ENCODE results near the gene ANK2. TPM values are rescaled to one million over a fixed set of nuclear protein-coding genes. Genes with fewer than 3 reads are reported as not detected.

The ANK2 gene
- total RNA-seq, 2 donors from 2014 or later: 70.0 to 124 TPM

GRCh38 chr4:113052379-113052951 lies 3.0 kb downstream of the ANK2 start:
- Histone ChIP-seq H3K27me3 (ENCODE audit: control insufficient read depth, insufficient read depth, low read length, poor library complexity, severe bottlenecking) (no peaks in the 10 kb centered on the region), H3K4me1 (ENCODE audit: control insufficient read depth, insufficient read depth, low read length) (peaks cover 10% of the 10 kb centered on the region), H3K36me3 (ENCODE audit: control insufficient read depth, insufficient read depth, low read length) (peaks cover 12% of the 10 kb centered on the region), H3K4me3 (ENCODE audit: low read length) (peak overlapping the region; percentile 6), H3K9me3 (ENCODE audit: control insufficient read depth, low read length) (no peaks in the 10 kb centered on the region), H3K9ac (ENCODE audit: extremely low read depth, low read length, poor library complexity, severe bottlenecking) (no peak overlapping the region), H3K27ac (ENCODE audit: low read depth, low read length) (no peak overlapping the region)
- no peak overlapping the region for H3K4me3 Mint-ChIP-seq
- 86 to 88% methylated on average over 9 of the region's 9 CpGs for WGBS, 2 experiments (ENCODE audit: insufficient coverage in 1 of 2, insufficient read length in 1 of 2)
- TF ChIP-seq, protein P1, sequence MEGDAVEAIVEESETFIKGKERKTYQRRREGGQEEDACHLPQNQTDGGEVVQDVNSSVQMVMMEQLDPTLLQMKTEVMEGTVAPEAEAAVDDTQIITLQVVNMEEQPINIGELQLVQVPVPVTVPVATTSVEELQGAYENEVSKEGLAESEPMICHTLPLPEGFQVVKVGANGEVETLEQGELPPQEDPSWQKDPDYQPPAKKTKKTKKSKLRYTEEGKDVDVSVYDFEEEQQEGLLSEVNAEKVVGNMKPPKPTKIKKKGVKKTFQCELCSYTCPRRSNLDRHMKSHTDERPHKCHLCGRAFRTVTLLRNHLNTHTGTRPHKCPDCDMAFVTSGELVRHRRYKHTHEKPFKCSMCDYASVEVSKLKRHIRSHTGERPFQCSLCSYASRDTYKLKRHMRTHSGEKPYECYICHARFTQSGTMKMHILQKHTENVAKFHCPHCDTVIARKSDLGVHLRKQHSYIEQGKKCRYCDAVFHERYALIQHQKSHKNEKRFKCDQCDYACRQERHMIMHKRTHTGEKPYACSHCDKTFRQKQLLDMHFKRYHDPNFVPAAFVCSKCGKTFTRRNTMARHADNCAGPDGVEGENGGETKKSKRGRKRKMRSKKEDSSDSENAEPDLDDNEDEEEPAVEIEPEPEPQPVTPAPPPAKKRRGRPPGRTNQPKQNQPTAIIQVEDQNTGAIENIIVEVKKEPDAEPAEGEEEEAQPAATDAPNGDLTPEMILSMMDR (conservative IDR thresholded peaks at IDR 0.05): no peak
- H3K27ac Mint-ChIP-seq: peak overlapping the region; percentile 74
- peaks cover 13% of the 10 kb centered on the region for H3K36me3 Mint-ChIP-seq (ENCODE audit: low read depth)
- H3K27me3 Mint-ChIP-seq (ENCODE audit: insufficient read depth): no peaks in the 10 kb centered on the region
- peaks cover 20% of the 10 kb centered on the region for H3K4me1 Mint-ChIP-seq
- no peak for DNase-seq
- H3K9me3 Mint-ChIP-seq: no peaks in the 10 kb centered on the region

DNA sequence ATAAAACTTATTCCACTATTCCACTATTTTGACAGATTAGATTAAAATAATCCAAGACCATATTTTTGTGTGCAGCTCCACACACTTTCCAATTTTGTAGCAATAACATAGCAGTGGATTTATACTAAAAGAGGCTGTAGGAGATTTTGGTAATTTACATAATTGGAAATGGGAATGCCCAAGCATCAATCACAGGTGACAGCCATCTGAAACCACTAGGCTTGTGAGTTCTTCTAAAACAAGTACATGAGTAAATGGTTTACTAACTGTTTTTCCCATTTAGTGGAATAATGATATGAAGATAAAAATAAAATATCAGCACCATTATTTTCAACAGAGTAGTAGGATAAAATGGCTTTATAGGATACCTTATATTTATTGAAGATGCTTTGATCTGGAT lies 4.4 kb downstream of the ANK2 start:
- H3K4me1 ChIP-seq (ENCODE audit: control insufficient read depth, insufficient read depth, low read length): peaks cover 12% of the 10 kb centered on the region
- Mint-ChIP-seq H3K27me3 (ENCODE audit: insufficient read depth) (no peaks in the 10 kb centered on the region), H3K27ac (no peak overlapping the region), H3K4me1 (peaks cover 25% of the 10 kb centered on the region), H3K4me3 (no peak overlapping the region), H3K36me3 (ENCODE audit: low read depth) (peaks cover 10% of the 10 kb centered on the region), H3K9me3 (no peaks in the 10 kb centered on the region)
- H3K9me3 ChIP-seq (ENCODE audit: control insufficient read depth, low read length): no peaks in the 10 kb centered on the region
- no peak for DNase-seq
- TF ChIP-seq, protein P1 (conservative IDR thresholded peaks at IDR 0.05): no peak
- no peak overlapping the region for H3K27ac ChIP-seq (ENCODE audit: low read depth, low read length)
- H3K36me3 ChIP-seq (ENCODE audit: control insufficient read depth, insufficient read depth, low read length): peaks cover 12% of the 10 kb centered on the region
- no peak overlapping the region for H3K9ac ChIP-seq (ENCODE audit: extremely low read depth, low read length, poor library complexity, severe bottlenecking)
- no peak overlapping the region for H3K4me3 ChIP-seq (ENCODE audit: low read length)
- no peaks in the 10 kb centered on the region for H3K27me3 ChIP-seq (ENCODE audit: control insufficient read depth, insufficient read depth, low read length, poor library complexity, severe bottlenecking)

GRCh38 chr4:113056318-113056717 lies 6.9 kb downstream of the ANK2 start:
- H3K27me3 ChIP-seq (ENCODE audit: control insufficient read depth, insufficient read depth, low read length, poor library complexity, severe bottlenecking): no peaks in the 10 kb centered on the region
- no peaks in the 10 kb centered on the region for H3K27me3 Mint-ChIP-seq (ENCODE audit: insufficient read depth)

More at GRCh38 chr4:113056318-113056717, 6.9 kb downstream of the ANK2 start:
- no peaks in the 10 kb centered on the region for H3K9me3 ChIP-seq (ENCODE audit: control insufficient read depth, low read length)
- Mint-ChIP-seq H3K4me1 (peaks cover 39% of the 10 kb centered on the region), H3K9me3 (no peaks in the 10 kb centered on the region), H3K36me3 (ENCODE audit: low read depth) (peaks cover 10% of the 10 kb centered on the region), H3K27ac (no peak overlapping the region), H3K4me3 (no peak overlapping the region)
- H3K4me1 ChIP-seq (ENCODE audit: control insufficient read depth, insufficient read depth, low read length): peaks cover 17% of the 10 kb centered on the region
- H3K27ac ChIP-seq (ENCODE audit: low read depth, low read length): no peak overlapping the region
- H3K4me3 ChIP-seq (ENCODE audit: low read length): no peak overlapping the region
- DNase-seq: no peak
- TF ChIP-seq, protein P1 (conservative IDR thresholded peaks at IDR 0.05): no peak
- H3K36me3 ChIP-seq (ENCODE audit: control insufficient read depth, insufficient read depth, low read length): peaks cover 12% of the 10 kb centered on the region
- 82% methylated on average over 2 of the region's 2 CpGs; no CpG with 5 or more reads in 1 of the 2 experiments for WGBS, 2 experiments (ENCODE audit: insufficient coverage in 1 of 2, insufficient read length in 1 of 2)
- H3K9ac ChIP-seq (ENCODE audit: extremely low read depth, low read length, poor library complexity, severe bottlenecking): no peak overlapping the region

Measured in endodermal cell (in vitro differentiated cells).